ENCODE data around the gene STK24.
A peak's percentile ranks its signal among the peaks of the same experiment; 100 is the strongest.
"Not testable (repeated sequence)": the region's sequence is repeated elsewhere in the genome, so short reads cannot be mapped to it uniquely, and the experiment has no call there.

The STK24 gene

GRCh38 chr13:98576963-98577835, at the start of gene STK24:
Gene STK24 (minus strand): TSS chr13:98577107. CDS start chr13:98576786, 321 bp downstream.
- TF ChIP-seq, protein P1, sequence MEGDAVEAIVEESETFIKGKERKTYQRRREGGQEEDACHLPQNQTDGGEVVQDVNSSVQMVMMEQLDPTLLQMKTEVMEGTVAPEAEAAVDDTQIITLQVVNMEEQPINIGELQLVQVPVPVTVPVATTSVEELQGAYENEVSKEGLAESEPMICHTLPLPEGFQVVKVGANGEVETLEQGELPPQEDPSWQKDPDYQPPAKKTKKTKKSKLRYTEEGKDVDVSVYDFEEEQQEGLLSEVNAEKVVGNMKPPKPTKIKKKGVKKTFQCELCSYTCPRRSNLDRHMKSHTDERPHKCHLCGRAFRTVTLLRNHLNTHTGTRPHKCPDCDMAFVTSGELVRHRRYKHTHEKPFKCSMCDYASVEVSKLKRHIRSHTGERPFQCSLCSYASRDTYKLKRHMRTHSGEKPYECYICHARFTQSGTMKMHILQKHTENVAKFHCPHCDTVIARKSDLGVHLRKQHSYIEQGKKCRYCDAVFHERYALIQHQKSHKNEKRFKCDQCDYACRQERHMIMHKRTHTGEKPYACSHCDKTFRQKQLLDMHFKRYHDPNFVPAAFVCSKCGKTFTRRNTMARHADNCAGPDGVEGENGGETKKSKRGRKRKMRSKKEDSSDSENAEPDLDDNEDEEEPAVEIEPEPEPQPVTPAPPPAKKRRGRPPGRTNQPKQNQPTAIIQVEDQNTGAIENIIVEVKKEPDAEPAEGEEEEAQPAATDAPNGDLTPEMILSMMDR (IDR thresholded peaks at IDR 0.05) = no peak
- Mint-ChIP-seq H3K27me3 (ENCODE audit: low read depth, poor library complexity) (peaks cover 8% of the 10 kb centered on the region), H3K36me3 (ENCODE audit: low read depth) (no peaks in the 10 kb centered on the region), H3K27ac (peak within 1 kb of the TSS; percentile 98), H3K4me3 (peak within 1 kb of the TSS; percentile 92), H3K9me3 (no peaks in the 10 kb centered on the region), H3K4me1 (peaks cover 68% of the 10 kb centered on the region)
- DNase-seq = peak; percentile 81

GRCh38 chr13:98626298-98626935, 49.5 kb upstream of the STK24 start:
- Mint-ChIP-seq H3K36me3 (ENCODE audit: low read depth) (no peaks in the 10 kb centered on the region), H3K27me3 (ENCODE audit: low read depth, poor library complexity) (peaks cover 18% of the 10 kb centered on the region), H3K9me3 (no peaks in the 10 kb centered on the region), H3K4me1 (peaks cover 18% of the 10 kb centered on the region), H3K4me3 (no peak overlapping the region), H3K27ac (peak overlapping the region; percentile 22)
- TF ChIP-seq, protein P1 (IDR thresholded peaks at IDR 0.05) = no peak
- DNase-seq = no peak

DNA sequence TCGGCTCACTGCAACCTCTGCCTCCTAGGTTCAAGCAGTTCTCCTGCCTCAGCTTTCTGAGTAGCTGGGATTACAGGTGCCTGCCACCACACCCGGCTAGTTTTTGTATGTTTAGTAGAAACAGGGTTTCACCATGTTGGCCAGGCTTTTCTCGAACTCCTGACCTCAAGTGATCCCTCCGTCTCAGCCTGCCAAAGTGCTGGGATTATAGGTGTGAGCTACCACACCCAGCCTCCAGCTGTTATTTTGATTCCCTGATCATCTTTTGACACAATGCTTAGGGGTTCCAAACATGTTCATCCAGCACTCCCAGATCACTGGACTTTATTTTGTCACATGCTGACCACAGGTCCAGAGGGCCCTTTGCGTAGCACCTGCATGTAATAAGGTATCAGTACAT, 47.7 kb upstream of the STK24 start:
- Mint-ChIP-seq H3K4me1 (peaks cover 18% of the 10 kb centered on the region), H3K27me3 (ENCODE audit: low read depth, poor library complexity) (peaks cover 16% of the 10 kb centered on the region)
- H3K4me3 Mint-ChIP-seq; DNase-seq; H3K9me3 Mint-ChIP-seq; H3K36me3 Mint-ChIP-seq (ENCODE audit: low read depth); H3K27ac Mint-ChIP-seq: not testable (repeated sequence)

GRCh38 chr13:98622931-98623331, 46.0 kb upstream of the STK24 start:
- Mint-ChIP-seq H3K27ac (no peak overlapping the region), H3K9me3 (no peaks in the 10 kb centered on the region), H3K36me3 (ENCODE audit: low read depth) (no peaks in the 10 kb centered on the region), H3K27me3 (ENCODE audit: low read depth, poor library complexity) (peaks cover 23% of the 10 kb centered on the region), H3K4me3 (no peak overlapping the region), H3K4me1 (peaks cover 18% of the 10 kb centered on the region)
- TF ChIP-seq, protein P1 (IDR thresholded peaks at IDR 0.05) = no peak
- DNase-seq = no peak

- no peak for DNase-seq
- peaks cover 18% of the 10 kb centered on the region for H3K4me1 Mint-ChIP-seq
- H3K9me3 Mint-ChIP-seq = no peaks in the 10 kb centered on the region
- H3K27me3 Mint-ChIP-seq (ENCODE audit: low read depth, poor library complexity) = peaks cover 17% of the 10 kb centered on the region
- no peaks in the 10 kb centered on the region for H3K36me3 Mint-ChIP-seq (ENCODE audit: low read depth)
- H3K27ac Mint-ChIP-seq = no peak overlapping the region
- TF ChIP-seq, protein P1 (IDR thresholded peaks at IDR 0.05) = no peak
- H3K4me3 Mint-ChIP-seq = no peak overlapping the region
Measured at GRCh38 chr13:98619556-98619955, 42.6 kb upstream of the STK24 start.

DNA sequence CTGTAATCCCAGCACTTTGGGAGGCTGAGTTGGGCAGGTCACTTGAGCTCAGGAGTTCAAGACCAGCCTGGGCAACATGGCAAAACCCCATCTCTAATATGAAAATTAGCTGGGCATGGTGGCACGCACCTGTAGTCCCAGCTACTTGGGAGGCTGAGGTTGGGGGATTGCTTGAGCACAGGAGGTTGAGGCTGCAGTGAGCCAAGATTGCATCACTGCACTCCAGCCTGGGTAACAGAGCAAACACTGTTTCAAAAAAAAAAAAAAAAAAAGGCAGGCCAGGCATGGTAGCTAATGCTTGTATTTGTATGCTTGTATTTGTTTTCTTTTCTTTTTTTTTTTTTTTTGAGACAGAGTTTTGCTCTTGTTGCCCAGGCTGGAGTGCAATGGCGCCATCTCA, 38.7 kb upstream of the STK24 start:
- not testable (repeated sequence) for H3K4me3 Mint-ChIP-seq; DNase-seq; H3K4me1 Mint-ChIP-seq; H3K36me3 Mint-ChIP-seq (ENCODE audit: low read depth); H3K9me3 Mint-ChIP-seq; H3K27ac Mint-ChIP-seq
- peaks cover 28% of the 10 kb centered on the region for H3K27me3 Mint-ChIP-seq (ENCODE audit: low read depth, poor library complexity)

All from nephron progenitor cell (in vitro differentiated cells).